ENCODE data around the gene AGAP5.

- TF ChIP-seq POLR2AphosphoS2 (IDR thresholded peaks at IDR 0.05; ENCODE audit: low read depth, low read length) (no peak), EP300 (IDR thresholded peaks at IDR 0.05; ENCODE audit: borderline replicate concordance in 1 of 2, control insufficient read depth in 1 of 2, low read depth in 2 of 2, low read length in 2 of 2) (no peak), TCF12 (IDR thresholded peaks at IDR 0.05; ENCODE audit: low read depth, low read length) (no peak), NRF1 (conservative IDR thresholded peaks at IDR 0.05; ENCODE audit: low read depth, low read length) (no peak), CHD2 (IDR thresholded peaks at IDR 0.05; ENCODE audit: borderline replicate concordance, low read depth, low read length) (no peak), POLR2A (IDR thresholded peaks at IDR 0.05; ENCODE audit: low read depth, low read length) (no peak), MXI1 (IDR thresholded peaks at IDR 0.05; ENCODE audit: low read depth, low read length) (no peak), RAD21 (IDR thresholded peaks at IDR 0.05; ENCODE audit: insufficient read depth, low read depth, low read length) (no peak), USF2 (IDR thresholded peaks at IDR 0.05; ENCODE audit: borderline replicate concordance, low read depth, low read length) (no peak), MYC (IDR thresholded peaks at IDR 0.05; ENCODE audit: insufficient read depth, insufficient read length, insufficient replicate concordance, low read length, severe bottlenecking) (no peak)
Observed at GRCh38 chr10:73647875-73648651, 49.8 kb downstream of the AGAP5 start.
